GM12891 (cell line): Measurements from ENCODE around the gene HDAC4.
A peak's percentile ranks its signal among the peaks of the same experiment; 100 is the strongest.

Source experiments
- DNase-seq: peaks from one replicate; pipeline ENCODE4 v3.0.0; 2011; ENCODE audit warnings: low spot score; ENCODE audit not compliant: insufficient read length
- FAIRE-seq: peaks from 2 replicates; lab custom pipeline; 2011; peaks lifted over from hg19 to GRCh38; lab: Jason Lieb, UNC
- PAX5 ChIP-seq: IDR thresholded peaks from 2 replicates; pipeline ENCODE4 v1.6.1; 2011; ENCODE audit warnings: low read length, moderate library complexity, mild to moderate bottlenecking; ENCODE audit not compliant: insufficient read depth, severe bottlenecking
- POLR2A ChIP-seq: IDR thresholded peaks from 2 replicates; pipeline ENCODE4 v1.6.1; 2011; ENCODE audit warnings: low read depth, low read length, control low read depth
- POLR2AphosphoS5 ChIP-seq: IDR thresholded peaks from 2 replicates; pipeline ENCODE4 v1.6.1; 2011; ENCODE audit warnings: low read depth, low read length, control low read depth
- POU2F2 ChIP-seq: IDR thresholded peaks from 2 replicates; pipeline ENCODE4 v1.6.1; 2011; ENCODE audit warnings: low read depth, mild to moderate bottlenecking, control low read depth, low read length, moderate library complexity
- SPI1 ChIP-seq: IDR thresholded peaks from 2 replicates; pipeline ENCODE4 v1.6.1; 2011; ENCODE audit warnings: low read depth, low read length, control low read depth
- TAF1 ChIP-seq: IDR thresholded peaks from 2 replicates; pipeline ENCODE4 v1.6.1; 2011; ENCODE audit warnings: low read depth, low read length, control low read depth

Gene HDAC4

DNA sequence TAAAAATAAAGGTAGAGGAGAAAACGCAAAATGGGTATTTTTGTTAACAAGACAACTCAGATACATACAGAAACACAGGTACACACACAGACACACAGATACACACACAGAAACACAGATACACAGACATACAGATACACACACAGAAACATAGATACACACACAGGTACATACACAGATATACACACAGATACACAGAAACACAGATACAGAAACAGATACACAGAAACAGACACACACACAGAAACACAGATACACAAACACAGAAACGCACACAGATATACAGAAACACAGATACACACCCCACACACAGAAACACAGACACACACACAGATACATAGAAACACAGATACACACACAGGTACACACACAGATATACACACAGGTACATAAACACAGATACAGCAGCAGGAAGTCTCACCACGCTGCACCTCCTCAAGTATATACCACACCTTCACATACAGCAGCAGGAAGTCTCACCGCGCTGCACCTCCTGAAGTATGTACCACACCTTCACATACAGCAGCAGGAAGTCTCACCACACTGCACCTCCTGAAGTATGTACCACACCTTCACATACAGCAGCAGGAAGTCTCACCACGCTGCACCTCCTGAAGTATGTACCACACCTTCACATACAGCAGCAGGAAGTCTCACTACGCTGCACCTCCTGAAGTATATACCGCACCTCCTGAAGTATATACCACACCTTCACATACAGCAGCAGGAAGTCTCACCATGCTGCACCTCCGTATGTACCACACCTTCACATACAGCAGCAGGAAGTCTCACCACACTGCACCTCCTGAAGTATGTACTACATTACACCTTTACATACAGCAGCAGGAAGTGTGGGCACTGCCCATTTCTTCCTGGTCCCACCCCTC lies 250.5 kb downstream of the HDAC4 start:
- FAIRE-seq: peak; percentile 56
- no peak for DNase-seq
- TF ChIP-seq POLR2A (no peak), TAF1 (no peak), PAX5 (no peak), SPI1 (no peak), POLR2AphosphoS5 (no peak), POU2F2 (no peak)

DNA sequence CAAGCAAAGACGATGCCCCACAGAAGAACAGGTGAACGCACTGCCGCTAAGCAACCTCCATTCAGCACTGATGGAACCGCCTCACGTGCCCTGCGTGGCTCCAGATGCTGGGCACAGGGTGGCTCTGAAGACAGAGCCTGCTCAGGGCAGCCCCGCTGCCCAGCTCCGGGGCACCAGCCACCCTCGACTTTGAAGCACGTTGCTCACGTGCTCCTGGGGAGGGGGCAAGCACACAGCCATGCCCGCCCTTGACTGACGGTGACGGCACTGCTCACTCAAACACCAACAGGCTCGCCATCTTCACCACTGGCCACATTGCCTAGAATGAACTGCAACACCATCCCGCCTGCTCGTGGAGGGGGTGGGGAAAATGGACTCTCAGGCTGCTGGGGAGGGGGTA lies 251.3 kb downstream of the HDAC4 start:
- TF ChIP-seq POU2F2 (no peak), SPI1 (no peak), POLR2AphosphoS5 (no peak), PAX5 (no peak), TAF1 (no peak), POLR2A (no peak)
- FAIRE-seq (no peak), DNase-seq (no peak)

DNA sequence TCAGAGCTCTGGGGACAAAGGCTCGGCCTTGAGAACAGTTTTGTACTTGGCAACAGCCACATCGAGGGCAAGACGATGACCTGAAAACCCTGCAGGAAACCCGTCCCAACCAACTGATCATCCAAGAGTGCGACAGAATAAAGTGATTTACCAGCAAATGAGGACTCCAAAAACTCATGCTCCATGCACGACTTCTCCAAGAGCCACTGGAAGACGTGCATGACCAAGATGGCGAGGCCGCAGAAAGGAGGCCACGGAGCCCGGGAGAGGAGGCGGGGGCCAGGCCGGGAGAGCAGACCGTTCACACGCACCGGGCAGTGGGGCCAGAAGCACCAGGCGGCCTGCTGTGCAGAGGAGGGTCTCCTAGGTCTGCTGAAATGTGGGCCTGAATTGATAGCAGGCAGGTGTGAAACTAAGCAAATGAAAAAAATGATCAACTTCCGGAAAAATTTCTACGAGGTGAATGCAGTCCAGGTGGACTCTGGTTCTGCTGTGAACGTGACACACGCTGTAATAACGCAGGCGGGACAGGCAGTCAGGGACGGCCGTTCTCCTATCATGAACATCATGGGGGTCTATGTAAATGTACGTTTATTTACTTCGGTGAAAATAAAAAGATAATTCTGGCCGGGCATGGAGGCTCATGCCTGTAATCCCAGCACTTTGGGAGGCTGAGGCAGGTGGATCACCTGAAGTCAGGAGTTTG lies 252.2 kb downstream of the HDAC4 start:
- DNase-seq: no peak
- TF ChIP-seq SPI1 (no peak), POLR2AphosphoS5 (no peak), TAF1 (no peak), POU2F2 (no peak), POLR2A (no peak), PAX5 (no peak)
- no peak for FAIRE-seq

DNA sequence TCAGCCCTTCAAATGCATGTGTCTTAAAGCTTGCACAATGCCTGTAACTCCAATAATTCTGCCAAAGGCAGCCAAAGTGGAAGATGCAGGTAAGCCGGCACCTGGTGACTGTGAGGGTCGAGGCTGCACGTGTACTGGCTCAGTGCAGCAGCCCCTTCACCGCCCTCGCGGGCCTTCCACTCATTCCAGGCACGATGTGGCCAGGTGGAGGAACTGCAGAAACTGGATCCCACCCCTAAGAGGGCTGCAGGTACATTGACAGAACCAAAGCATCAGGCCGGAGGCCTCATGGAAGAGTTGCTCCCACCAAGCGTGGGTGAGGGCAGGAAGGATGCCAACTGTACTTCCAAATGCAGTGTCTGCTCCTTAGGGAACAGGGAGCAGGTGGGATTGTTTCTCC lies 253.4 kb downstream of the HDAC4 start:
- TF ChIP-seq POU2F2 (no peak), PAX5 (no peak), SPI1 (no peak), POLR2AphosphoS5 (no peak), POLR2A (no peak), TAF1 (no peak)
- DNase-seq: no peak
- FAIRE-seq: no peak

DNA sequence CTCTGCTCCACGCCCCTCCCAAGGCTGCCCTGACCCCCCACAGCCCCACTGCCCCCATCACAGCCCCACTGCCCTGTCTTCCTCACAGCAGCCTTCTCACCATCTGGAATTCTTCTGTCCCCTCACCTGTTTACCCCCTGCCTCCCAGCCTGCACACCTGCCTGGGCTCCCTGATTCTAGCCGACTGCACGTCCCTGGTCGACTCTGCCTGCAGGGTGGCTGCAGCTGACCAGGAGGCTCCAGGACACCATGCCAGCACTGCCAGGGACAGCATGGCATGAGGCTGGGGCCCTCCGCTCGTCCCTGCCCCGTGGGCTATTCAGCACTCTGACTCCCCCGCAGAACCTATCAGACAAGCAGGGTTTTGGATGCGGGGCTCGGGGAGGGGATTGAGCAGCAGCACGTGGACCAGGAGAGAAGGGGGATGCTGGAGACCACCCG lies 254.1 kb downstream of the HDAC4 start:
- DNase-seq (no peak), FAIRE-seq (no peak)
- no peak for TF ChIP-seq PAX5

DNA sequence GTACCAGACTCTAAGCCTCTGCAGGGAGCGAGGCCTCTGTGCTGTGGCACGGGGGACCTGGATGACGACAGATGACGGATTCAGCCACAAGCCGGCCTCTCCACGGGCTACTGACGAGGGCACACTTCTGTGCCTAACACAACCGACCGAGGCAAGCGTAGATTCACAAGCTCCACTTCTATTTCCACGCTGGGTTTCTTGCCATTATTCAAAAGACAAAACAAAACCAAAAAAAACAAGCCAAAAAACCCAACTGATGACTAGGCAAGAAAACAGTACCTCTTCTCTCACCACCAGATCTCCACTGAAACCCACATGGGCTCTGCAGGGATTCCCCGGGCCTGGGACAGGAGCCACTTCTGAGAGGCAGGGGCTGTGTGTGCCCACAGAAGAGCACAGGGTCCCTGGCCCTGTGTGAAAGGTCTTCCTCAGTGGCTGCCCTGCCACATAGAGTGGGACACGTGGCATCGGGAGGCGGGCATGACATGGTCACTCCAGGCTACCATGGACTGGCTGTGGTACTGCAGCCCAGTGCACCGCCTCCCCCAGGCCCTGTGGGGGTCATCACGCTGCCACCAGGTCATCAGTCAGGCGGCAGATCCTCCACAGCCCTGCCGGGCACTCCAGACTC lies 254.7 kb downstream of the HDAC4 start:
- no peak for FAIRE-seq
- TF ChIP-seq PAX5 (no peak), POLR2A (no peak), TAF1 (no peak), SPI1 (no peak), POLR2AphosphoS5 (no peak), POU2F2 (no peak)
- no peak for DNase-seq

DNA sequence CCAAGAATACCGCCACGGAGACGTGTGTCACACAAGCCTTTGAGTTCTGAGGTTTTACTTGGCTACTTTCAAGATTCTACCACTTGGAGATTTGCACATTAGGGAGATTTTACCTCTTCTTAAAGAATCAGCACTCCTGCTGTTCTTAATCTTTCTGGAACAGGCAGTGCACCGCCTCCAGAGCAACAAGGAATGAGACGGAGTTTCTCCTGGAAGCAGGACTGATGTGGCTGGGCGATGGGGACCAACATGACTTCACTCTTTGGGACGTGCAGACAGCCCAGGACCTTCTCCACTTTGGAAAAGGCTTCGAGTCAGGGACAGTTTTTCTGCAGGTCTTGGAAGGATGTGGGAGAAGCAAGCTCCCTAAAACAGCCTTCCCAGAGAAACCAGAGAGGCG lies 255.2 kb downstream of the HDAC4 start:
- no peak for DNase-seq
- FAIRE-seq: no peak
- no peak for TF ChIP-seq TAF1
- no peak for TF ChIP-seq POLR2A
- TF ChIP-seq POU2F2: no peak
- TF ChIP-seq PAX5: no peak
- no peak for TF ChIP-seq POLR2AphosphoS5
- TF ChIP-seq SPI1: no peak

DNA sequence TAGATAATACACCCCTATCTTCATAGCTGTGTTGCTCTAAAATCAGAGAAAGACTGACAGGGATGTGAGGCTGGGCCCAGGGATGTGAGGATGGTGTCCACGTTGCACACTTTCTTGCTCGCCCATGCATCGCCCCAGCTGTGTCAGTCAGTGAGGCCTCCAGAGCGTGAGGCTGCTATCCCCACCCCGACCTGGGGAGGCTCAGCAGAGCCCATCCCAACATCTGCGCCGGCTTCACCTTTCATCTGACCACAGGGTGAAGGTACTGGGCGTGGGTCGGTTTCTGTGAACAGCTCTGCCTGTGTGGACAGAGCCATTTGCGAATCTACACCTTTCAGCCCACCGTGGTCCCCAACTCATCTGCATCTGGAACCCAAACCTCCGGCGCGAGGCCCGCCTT lies 255.7 kb downstream of the HDAC4 start:
- no peak for FAIRE-seq
- no peak for DNase-seq
- no peak for TF ChIP-seq SPI1
- no peak for TF ChIP-seq POLR2AphosphoS5
- TF ChIP-seq PAX5: no peak
- TF ChIP-seq POU2F2: no peak
- no peak for TF ChIP-seq POLR2A
- no peak for TF ChIP-seq TAF1

DNA sequence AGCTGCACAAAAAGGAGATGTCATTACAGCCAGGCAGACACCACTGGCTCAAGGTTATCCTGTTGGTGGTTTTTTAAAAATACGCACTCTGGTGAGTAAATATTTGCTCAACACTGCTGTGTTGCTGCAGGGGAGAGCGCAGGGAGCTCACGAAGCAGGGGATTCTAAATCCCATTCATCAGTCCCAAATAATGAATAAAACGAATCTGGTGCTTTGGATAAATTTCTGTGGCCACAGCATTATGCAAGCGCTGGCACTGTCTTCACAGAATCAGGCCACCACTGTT lies 256.2 kb downstream of the HDAC4 start:
- TF ChIP-seq POLR2A (no peak), SPI1 (no peak), PAX5 (no peak), POU2F2 (no peak), POLR2AphosphoS5 (no peak), TAF1 (no peak)
- FAIRE-seq (no peak), DNase-seq (no peak)
